Mucosa of descending colon (tissue), 3 donors: ENCODE data around the gene RAB9A. TPM values are rescaled to one million over a fixed set of nuclear protein-coding genes. Genes with fewer than 3 reads are reported as not detected.

Experiments used
- ATAC-seq: fragments of 200-7000 bp; cut with Tn5 transposase; one replicate; pipeline ENCODE4 v1.9.1; 2020; ENCODE audit warnings: mild to moderate bottlenecking, moderate library complexity
- DNase-seq, 3 donors: peaks; one replicate each; pipeline ENCODE4 v3.0.0-alpha.2; 2020
- H3K36me3 ChIP-seq: fragments of 200-600 bp; one replicate; pipeline ENCODE4 v1.8.0; 2021; ENCODE audit warnings: low read depth, mild to moderate bottlenecking
- H3K4me1 ChIP-seq: fragments of 200-600 bp; one replicate; pipeline ENCODE4 v1.8.0; 2021; ENCODE audit warnings: low read depth, mild to moderate bottlenecking
- H3K4me3 ChIP-seq: fragments of 200-600 bp; one replicate; pipeline ENCODE4 v1.8.0; 2021; ENCODE audit warnings: mild to moderate bottlenecking
- H3K9me3 ChIP-seq: fragments of 200-600 bp; one replicate; pipeline ENCODE4 v1.8.0; 2021; ENCODE audit warnings: mild to moderate bottlenecking
- intact Hi-C, 2 donors: fragments of 100-400 bp; cut with DNase I in 1 of 2; cut with micrococcal nuclease in 1 of 2; formaldehyde crosslinking; loops; one replicate each; pipeline versions ENCODE4 v1.11.0 to v1.11.1; 2022; cut with DNase I, micrococcal nuclease
- total RNA-seq, 3 donors: library from RNA; stranded (reverse); fragmentation: NEBNext Ultra II Directional in 2 of 3; extraction: Animal tissue kit (Norgen Biotek cat#: 25700) in 2 of 3; gene quantifications; one replicate each; pipeline versions ENCODE4 v1.2.1 to v1.2.4, GENCODE V29; 2021 to 2023
- TF ChIP-seq, protein P1 (sequence below): fragments of 200-600 bp; IDR thresholded peaks from one replicate; pipeline ENCODE4 v1.8.0; 2022; ENCODE audit warnings: antibody characterized with exemption, mild to moderate bottlenecking
- donor health status: DM: no; HTN: no; CAD: no; lungs with moderate emphysema.
- donor health status: DM: no; HTN: no; CAD: no.
- donor health status: DM: no; HTN: yes; CAD: no.

RAB9A gene
- total RNA-seq, 3 donors from 2014 or later, result 38.1 to 49.5 (median 40.8) TPM

DNA sequence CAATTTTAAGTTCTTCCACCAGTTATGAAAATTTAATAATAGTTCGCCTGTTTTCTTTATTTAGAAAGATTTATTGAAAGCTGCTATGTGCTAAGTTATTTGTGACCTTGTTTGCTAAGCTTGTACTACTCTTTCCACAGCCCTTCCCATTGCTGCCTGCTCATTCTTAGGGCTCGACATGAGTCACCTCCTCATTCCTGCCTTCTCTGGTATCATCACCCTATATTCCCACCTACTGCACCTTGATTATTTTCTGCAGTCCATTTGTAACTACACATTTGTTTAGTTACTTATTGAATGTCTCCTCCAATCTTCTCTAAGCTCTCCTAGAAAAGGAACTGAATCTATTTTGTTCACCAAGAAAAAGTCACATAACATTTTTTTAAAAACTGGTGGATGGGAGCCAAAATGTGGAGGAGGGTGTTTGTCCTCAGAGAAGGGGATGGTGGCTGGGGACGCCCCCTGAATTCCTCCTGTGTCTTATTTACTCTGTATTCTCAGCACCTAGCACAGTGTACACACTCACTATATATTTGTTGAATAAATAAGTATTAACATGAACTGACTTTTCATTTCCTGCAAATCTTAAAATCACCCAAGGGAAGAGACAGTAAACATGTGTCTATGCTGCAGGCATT, 3.7 kb upstream of the RAB9A start:
- Histone ChIP-seq H3K4me1 (no peaks in the 10 kb centered on the region), H3K36me3 (no peaks in the 10 kb centered on the region), H3K9me3 (no peaks in the 10 kb centered on the region), H3K4me3 (no peak overlapping the region)
- DNase-seq (no peak), ATAC-seq (no peak)
- intact Hi-C loops, result no loop called here
- TF ChIP-seq, protein P1, sequence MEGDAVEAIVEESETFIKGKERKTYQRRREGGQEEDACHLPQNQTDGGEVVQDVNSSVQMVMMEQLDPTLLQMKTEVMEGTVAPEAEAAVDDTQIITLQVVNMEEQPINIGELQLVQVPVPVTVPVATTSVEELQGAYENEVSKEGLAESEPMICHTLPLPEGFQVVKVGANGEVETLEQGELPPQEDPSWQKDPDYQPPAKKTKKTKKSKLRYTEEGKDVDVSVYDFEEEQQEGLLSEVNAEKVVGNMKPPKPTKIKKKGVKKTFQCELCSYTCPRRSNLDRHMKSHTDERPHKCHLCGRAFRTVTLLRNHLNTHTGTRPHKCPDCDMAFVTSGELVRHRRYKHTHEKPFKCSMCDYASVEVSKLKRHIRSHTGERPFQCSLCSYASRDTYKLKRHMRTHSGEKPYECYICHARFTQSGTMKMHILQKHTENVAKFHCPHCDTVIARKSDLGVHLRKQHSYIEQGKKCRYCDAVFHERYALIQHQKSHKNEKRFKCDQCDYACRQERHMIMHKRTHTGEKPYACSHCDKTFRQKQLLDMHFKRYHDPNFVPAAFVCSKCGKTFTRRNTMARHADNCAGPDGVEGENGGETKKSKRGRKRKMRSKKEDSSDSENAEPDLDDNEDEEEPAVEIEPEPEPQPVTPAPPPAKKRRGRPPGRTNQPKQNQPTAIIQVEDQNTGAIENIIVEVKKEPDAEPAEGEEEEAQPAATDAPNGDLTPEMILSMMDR, result no peak

- DNase-seq, result no peak
- intact Hi-C loops, result no loop called here
Observed at GRCh38 chrX:13687203-13687602, 1.7 kb upstream of the RAB9A start.

DNA sequence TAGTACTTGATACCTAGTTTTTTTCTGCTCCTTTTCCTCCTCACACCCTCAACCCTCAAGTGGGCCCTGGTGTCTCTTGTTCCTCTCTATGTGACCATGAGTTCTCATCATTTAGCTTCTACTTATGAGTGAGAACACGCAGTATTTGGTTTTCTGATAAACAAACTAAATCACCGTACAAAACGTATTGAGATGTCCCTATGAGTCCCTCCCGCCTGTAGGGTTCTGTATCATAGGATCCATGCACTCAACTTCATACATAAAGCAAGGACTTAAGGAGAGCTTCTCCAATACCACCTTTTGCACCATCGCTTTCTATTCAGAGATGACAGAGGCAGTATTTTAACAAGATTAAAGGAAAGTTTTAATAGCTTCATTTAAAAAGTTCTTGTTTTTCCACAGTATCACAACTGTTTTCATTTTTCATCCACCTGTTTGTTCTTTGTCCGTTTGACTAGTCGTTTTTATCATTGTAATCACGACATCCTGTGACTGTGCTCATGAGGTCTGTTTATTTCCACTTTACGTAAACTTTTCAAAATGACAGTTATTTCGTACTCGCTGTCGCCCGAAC, 457 bp upstream of the RAB9A start:
- Histone ChIP-seq H3K9me3 (no peaks in the 10 kb centered on the region), H3K4me1 (peaks cover 8% of the 10 kb centered on the region), H3K4me3 (peak overlapping the region; percentile 63), H3K36me3 (no peaks in the 10 kb centered on the region)
- no peak for DNase-seq
- intact Hi-C loops, result no loop called here
- peak; percentile 18 for ATAC-seq
- TF ChIP-seq, protein P1, result no peak

More at GRCh38 chrX:13687203-13687602, 1.7 kb upstream of the RAB9A start:
- ATAC-seq, result no peak
- H3K4me3 ChIP-seq, result no peak overlapping the region
- TF ChIP-seq, protein P1, result no peak
- no peaks in the 10 kb centered on the region for H3K36me3 ChIP-seq
- no peaks in the 10 kb centered on the region for H3K9me3 ChIP-seq
- H3K4me1 ChIP-seq, result peaks cover 8% of the 10 kb centered on the region

DNA sequence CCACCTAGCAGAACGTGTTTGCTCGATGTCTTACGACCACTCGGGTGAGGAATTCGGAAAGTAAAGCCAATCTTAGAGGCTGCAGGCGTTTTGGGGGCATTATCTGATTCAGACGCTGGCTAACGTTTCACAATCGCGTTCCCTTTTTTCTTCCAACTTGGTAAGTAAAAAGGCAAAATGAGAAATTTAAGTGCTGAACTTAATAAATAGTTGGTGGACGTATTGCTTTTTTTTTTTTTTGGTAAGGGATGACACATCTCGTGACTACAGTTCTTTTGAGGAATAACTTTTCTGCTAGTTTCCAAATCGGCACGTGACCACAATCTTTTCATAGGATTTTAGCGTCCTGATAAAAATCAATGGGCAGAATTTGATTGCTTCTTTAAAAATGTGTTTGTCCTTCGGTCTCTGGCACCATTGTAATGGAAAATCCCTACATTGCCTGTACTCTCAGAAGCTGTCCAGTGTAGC, 848 bp downstream of the RAB9A start:
- DNase-seq, result no peak
- peaks cover 16% of the 10 kb centered on the region for H3K4me1 ChIP-seq
- ATAC-seq, result no peak
- TF ChIP-seq, protein P1, result no peak
- no peaks in the 10 kb centered on the region for H3K36me3 ChIP-seq
- H3K4me3 ChIP-seq, result peak overlapping the region; percentile 63
- no peaks in the 10 kb centered on the region for H3K9me3 ChIP-seq
- intact Hi-C loops, result no loop called here

GRCh38 chrX:13690836-13691235, 1.9 kb downstream of the RAB9A start:
- H3K4me3 ChIP-seq, result no peak overlapping the region
- H3K4me1 ChIP-seq, result peaks cover 18% of the 10 kb centered on the region
- no peaks in the 10 kb centered on the region for H3K36me3 ChIP-seq
- no peak for DNase-seq
- TF ChIP-seq, protein P1, result no peak
- intact Hi-C loops, result no loop called here
- H3K9me3 ChIP-seq, result no peaks in the 10 kb centered on the region
- no peak for ATAC-seq
